ENCODE results near the gene ZMYND19. TPM values are rescaled to one million over a fixed set of nuclear protein-coding genes. Genes with fewer than 3 reads are reported as not detected.
"Not testable (repeated sequence)": the region's sequence is repeated elsewhere in the genome, so short reads cannot be mapped to it uniquely, and the experiment has no call there.

Gene ZMYND19
- total RNA-seq = 1.4 TPM

DNA sequence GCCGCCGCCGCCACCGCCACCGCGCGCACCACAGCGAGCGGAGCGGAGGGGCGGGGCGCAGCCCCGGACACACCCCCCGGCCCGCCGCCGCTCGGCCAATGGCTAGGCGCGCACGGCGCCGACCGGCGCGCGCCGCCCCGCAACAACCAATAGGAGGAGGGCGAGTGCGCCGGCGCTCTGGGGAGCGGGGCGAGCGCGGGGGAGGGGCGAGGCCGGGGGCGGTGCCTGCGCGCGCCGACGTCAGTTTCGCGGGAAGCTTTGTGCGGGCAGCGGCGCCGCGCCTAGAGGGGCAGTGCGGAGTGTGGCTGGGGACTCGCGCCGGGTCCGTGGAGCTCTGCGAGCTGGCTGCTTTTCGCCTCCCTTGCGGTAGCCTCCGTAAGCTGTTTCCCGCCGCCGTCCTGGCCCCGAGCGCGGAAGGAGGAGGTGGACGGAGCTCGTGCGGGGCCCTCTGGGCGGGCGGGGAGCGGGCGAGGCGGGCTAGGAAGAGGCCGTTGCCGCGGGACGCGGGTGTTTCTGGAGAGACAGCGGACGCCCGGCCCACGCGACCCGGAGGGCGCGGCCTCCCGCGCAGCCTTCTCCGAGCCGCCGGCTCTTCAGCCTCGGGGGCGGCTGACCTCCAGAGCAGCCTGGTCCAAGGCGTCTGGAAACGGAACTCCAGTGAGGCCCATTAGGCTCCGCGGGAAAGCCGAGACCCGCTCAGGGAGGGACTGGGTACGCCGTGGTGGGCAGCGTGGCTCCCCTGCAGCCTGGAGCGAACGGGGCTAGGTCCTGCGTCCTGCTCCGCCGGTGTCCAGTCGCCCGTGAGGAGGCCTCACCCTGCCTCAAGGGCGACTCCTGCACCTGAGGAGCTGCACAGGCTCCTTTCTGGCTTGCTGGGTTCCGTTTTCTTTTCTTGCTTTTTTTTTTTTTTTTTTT lies at the start of gene ZMYND19:
ZMYND19 (minus strand) TSS at position 44 of the 915 bp plus-strand sequence. CDS start 249 bp downstream, outside the sequence.
- H3K9me3 ChIP-seq (ENCODE audit: low read depth, low read length) = no peaks in the 10 kb centered on the region
- H3K4me3 ChIP-seq (ENCODE audit: low read length) = peak within 1 kb of the TSS; percentile 56
- H3K4me1 ChIP-seq (ENCODE audit: insufficient read depth, low read length) = peaks cover 29% of the 10 kb centered on the region
- H3K27me3 ChIP-seq (ENCODE audit: insufficient read depth, low read length) = no peaks in the 10 kb centered on the region

DNA sequence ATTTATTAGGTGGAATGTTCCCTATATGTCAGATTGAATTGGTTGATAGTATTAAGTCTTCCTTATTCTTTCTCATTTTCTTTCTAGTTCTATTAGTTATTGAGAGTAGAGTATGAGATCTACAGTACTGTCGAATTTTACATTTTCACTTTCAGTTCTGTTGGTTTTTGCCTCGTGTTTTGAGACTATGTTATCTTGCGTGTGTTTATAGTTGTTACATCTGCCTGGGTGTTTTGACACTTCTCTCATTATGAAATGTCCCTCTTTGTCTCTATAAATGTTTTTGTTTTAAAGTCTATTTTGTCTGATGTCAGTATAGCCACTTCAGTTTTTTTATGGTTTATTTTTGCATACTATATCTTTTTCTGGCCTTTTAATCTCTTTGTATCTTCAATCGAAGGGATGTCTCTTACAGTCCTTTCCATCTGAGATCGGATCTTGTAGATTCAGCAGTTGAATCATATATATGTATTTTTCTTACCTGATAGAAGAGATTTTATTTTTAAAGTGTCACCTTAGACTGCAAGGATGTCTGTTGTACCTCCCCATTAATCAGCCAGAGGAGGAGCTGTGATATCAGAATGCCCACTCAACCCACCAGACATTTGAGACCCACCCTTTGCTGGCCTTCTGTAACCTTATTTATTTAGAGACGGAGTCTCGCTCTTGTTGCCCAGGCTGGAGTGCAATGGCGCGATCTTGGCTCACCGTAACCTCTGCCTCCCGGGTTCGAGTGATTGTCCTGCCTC lies 49.2 kb upstream of the ZMYND19 start:
- Histone ChIP-seq H3K4me3 (ENCODE audit: low read length) (no peak overlapping the region), H3K4me1 (ENCODE audit: insufficient read depth, low read length) (peaks cover 17% of the 10 kb centered on the region), H3K9me3 (ENCODE audit: low read depth, low read length) (no peaks in the 10 kb centered on the region)

GRCh38 chr9:137638680-137639079 lies 48.4 kb upstream of the ZMYND19 start:
- Histone ChIP-seq H3K4me3 (ENCODE audit: low read length) (no peak overlapping the region), H3K4me1 (ENCODE audit: insufficient read depth, low read length) (peaks cover 17% of the 10 kb centered on the region), H3K27me3 (ENCODE audit: insufficient read depth, low read length) (no peaks in the 10 kb centered on the region), H3K9me3 (ENCODE audit: low read depth, low read length) (no peaks in the 10 kb centered on the region)

More for the DNA sequence above, 49.2 kb upstream of the ZMYND19 start:
- H3K27me3 ChIP-seq (ENCODE audit: insufficient read depth, low read length) = no peaks in the 10 kb centered on the region

- H3K9me3 ChIP-seq (ENCODE audit: low read depth, low read length) = no peaks in the 10 kb centered on the region
- H3K27me3 ChIP-seq (ENCODE audit: insufficient read depth, low read length) = no peaks in the 10 kb centered on the region
- no peak overlapping the region for H3K4me3 ChIP-seq (ENCODE audit: low read length)
- H3K4me1 ChIP-seq (ENCODE audit: insufficient read depth, low read length) = peaks cover 47% of the 10 kb centered on the region
These were observed 43.7 kb upstream of the ZMYND19 start for GRCh38 chr9:137634016-137634415.

- no peaks in the 10 kb centered on the region for H3K9me3 ChIP-seq (ENCODE audit: low read depth, low read length)
- no peaks in the 10 kb centered on the region for H3K27me3 ChIP-seq (ENCODE audit: insufficient read depth, low read length)
- H3K4me3 ChIP-seq (ENCODE audit: low read length) = no peak overlapping the region
- peaks cover 55% of the 10 kb centered on the region for H3K4me1 ChIP-seq (ENCODE audit: insufficient read depth, low read length)
These were observed 42.2 kb upstream of the ZMYND19 start for GRCh38 chr9:137632230-137633161.

DNA sequence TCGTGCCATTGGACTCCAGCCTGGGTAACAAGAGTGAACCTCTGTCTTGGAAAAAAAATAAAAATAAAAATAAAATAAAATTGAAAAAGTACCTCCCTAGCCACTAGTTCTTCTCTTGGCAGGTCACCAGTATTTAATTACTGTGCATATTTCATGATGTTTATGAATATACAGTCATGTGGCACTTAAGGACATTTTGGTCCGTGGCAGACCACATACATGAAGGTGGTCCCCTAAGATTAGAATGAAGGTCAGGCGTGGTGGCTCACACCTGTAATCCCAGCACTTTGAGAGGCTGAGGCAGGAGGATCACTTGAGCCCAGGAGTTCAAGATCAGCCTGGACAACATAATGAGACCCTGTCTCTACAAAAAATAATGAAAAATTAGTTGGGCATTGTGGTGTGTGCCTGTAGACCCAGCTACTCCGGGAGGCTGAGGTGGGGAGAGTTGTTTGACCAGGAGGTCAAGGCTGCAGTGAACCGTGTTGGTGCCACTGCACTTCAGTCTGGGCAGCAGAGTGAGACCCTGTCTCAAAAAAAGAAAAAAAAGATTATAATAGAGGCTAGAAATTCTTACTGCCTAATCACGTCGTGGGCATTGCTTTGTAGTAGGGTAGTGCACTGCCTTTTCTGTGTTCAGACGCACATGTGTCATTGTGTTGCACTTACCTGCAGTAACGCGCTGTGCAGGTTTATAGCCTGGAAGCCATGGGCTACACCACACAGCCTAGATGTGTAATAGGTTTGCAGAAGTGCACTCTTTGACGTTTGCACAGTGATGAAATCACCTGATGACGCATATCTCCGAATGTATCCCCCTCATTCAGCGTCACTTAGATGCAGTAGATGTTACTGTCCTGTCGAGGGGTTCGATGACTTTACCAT lies 41.3 kb upstream of the ZMYND19 start:
- Histone ChIP-seq H3K9me3 (ENCODE audit: low read depth, low read length) (no peaks in the 10 kb centered on the region), H3K27me3 (ENCODE audit: insufficient read depth, low read length) (no peaks in the 10 kb centered on the region), H3K4me1 (ENCODE audit: insufficient read depth, low read length) (peaks cover 65% of the 10 kb centered on the region), H3K4me3 (ENCODE audit: low read length) (no peak overlapping the region)

DNA sequence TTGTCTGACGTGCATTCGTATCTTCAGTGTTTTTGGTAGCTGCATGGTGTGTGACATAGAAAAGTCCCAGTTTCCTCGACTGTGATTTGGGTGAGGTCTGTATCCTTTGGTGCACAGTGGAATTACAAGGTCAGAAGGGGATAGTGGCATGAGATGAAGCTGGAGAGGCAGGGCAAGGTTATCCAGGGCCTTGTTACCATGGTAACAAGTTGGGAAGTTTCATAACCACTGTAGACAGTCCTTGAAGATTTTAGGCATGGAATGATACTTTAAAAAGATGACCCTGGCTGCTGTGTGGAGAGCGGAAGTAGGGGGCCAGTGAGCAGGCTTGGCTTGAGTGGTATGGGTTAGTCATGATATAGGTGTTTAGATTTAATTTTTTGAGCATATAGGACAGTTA lies 40.4 kb upstream of the ZMYND19 start:
- Histone ChIP-seq H3K27me3 (ENCODE audit: insufficient read depth, low read length) (no peaks in the 10 kb centered on the region), H3K4me1 (ENCODE audit: insufficient read depth, low read length) (peaks cover 74% of the 10 kb centered on the region), H3K9me3 (ENCODE audit: low read depth, low read length) (no peaks in the 10 kb centered on the region), H3K4me3 (ENCODE audit: low read length) (no peak overlapping the region)

- H3K4me3 ChIP-seq (ENCODE audit: low read length) = no peak overlapping the region
- H3K27me3 ChIP-seq (ENCODE audit: insufficient read depth, low read length) = no peaks in the 10 kb centered on the region
- peaks cover 79% of the 10 kb centered on the region for H3K4me1 ChIP-seq (ENCODE audit: insufficient read depth, low read length)
- no peaks in the 10 kb centered on the region for H3K9me3 ChIP-seq (ENCODE audit: low read depth, low read length)
These were observed 39.8 kb upstream of the ZMYND19 start for GRCh38 chr9:137630126-137630525.

- H3K4me3 ChIP-seq (ENCODE audit: low read length); H3K9me3 ChIP-seq (ENCODE audit: low read depth, low read length): not testable (repeated sequence)
- H3K4me1 ChIP-seq (ENCODE audit: insufficient read depth, low read length) = peaks cover 80% of the 10 kb centered on the region
These were observed 37.1 kb upstream of the ZMYND19 start for GRCh38 chr9:137627406-137627805.

GRCh38 chr9:137626464-137626863 lies 36.2 kb upstream of the ZMYND19 start:
- Histone ChIP-seq H3K4me1 (ENCODE audit: insufficient read depth, low read length) (peaks cover 73% of the 10 kb centered on the region), H3K9me3 (ENCODE audit: low read depth, low read length) (no peaks in the 10 kb centered on the region), H3K27me3 (ENCODE audit: insufficient read depth, low read length) (no peaks in the 10 kb centered on the region), H3K4me3 (ENCODE audit: low read length) (no peak overlapping the region)

More at GRCh38 chr9:137627406-137627805, 37.1 kb upstream of the ZMYND19 start:
- not testable (repeated sequence) for H3K27me3 ChIP-seq (ENCODE audit: insufficient read depth, low read length)

- H3K9me3 ChIP-seq (ENCODE audit: low read depth, low read length); H3K4me3 ChIP-seq (ENCODE audit: low read length); H3K27me3 ChIP-seq (ENCODE audit: insufficient read depth, low read length): not testable (repeated sequence)
- H3K4me1 ChIP-seq (ENCODE audit: insufficient read depth, low read length) = peaks cover 62% of the 10 kb centered on the region
These were observed 31.9 kb upstream of the ZMYND19 start for GRCh38 chr9:137622211-137622610.

DNA sequence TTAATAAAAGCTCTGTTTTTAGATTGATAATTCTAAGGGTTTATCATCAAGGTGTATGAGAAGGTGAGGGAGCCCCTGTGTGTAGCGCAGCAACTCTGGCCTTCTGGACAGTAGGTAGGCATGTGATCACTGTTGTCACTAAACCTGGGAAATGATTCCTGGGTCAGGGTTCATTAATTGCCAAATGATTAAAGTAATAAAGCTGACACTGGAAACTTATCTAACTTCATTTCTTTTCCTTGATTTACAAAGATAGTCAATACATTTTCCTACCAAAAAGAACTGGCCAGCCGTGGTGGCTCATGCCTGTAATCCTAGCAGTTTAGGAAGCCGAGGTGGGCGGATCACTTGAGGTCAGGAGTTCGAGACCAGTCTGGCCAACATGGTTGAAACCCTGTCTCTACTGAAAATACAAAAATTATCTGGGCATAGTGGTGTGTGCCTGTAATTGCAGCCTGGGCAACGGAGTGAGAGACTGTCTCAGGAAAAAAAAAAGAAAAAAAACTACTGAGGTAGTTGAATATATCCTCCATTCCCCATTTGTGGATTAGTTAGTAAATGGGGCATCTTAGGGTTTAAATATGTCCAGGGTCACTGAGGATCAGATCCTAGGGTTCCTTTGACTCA lies 30.9 kb upstream of the ZMYND19 start:
- Histone ChIP-seq H3K27me3 (ENCODE audit: insufficient read depth, low read length) (no peaks in the 10 kb centered on the region), H3K9me3 (ENCODE audit: low read depth, low read length) (no peaks in the 10 kb centered on the region), H3K4me1 (ENCODE audit: insufficient read depth, low read length) (peaks cover 55% of the 10 kb centered on the region), H3K4me3 (ENCODE audit: low read length) (no peak overlapping the region)

DNA sequence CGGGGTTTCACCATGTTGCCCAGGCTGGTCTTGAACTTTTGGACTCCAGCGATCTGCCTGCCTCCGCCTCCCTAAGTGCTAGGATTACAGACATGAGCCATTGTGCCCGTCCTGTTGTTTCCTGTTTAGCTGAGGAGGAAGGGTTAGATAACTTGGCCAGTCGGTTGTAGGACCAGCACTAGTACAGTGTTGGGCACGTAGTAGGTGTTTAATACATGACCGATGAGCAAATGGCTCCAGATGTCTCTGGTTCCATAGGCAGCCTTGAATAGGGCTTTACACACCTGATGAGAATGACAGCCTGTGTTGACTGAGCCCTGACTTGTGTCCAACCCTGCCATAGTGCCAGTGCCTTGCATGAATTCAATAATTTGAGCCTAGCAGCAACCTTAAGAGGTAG lies 30.3 kb upstream of the ZMYND19 start:
- no peak overlapping the region for H3K4me3 ChIP-seq (ENCODE audit: low read length)
- no peaks in the 10 kb centered on the region for H3K9me3 ChIP-seq (ENCODE audit: low read depth, low read length)
- peaks cover 48% of the 10 kb centered on the region for H3K4me1 ChIP-seq (ENCODE audit: insufficient read depth, low read length)
- H3K27me3 ChIP-seq (ENCODE audit: insufficient read depth, low read length) = no peaks in the 10 kb centered on the region
